NCI-H82 treated with DMSO at 0.1 percent for 48 hours (cell line): ENCODE results near the gene PLEKHH3.

ENCODE experiments used
- DNase-seq: peaks from one replicate; lab custom pipeline; 2025; ENCODE audit not compliant: unreplicated experiment; lab: John Stamatoyannopoulos, UW

The PLEKHH3 gene

DNA sequence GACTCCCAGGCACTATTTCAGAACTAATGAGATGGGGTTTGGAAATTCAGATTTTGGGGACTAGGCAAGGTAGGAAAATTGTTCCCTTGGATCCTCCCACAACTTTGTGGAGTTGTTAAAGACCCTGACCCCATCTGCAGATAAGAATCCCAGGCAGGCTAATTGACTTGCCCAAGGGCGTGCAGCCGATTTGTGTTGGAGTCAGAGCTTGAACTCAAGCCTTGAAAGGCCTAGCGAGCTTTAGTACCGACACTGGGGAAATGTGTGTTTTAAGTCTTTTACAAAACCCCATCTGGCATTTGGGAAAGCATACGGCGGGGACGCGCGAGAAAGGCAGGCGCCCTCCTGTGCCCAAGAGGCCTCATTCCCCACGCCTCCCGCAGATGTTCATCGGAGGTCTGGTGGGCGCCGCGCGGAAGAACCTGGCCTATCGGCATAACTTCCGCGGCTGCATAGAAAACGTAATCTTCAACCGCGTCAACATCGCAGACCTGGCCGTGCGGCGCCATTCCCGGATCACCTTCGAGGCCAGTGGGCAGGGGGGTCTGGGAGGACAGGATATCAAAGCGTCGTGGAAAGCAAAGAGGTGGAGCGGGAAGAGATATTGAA lies 9.8 kb upstream of the PLEKHH3 start:
- no peak for DNase-seq

DNA sequence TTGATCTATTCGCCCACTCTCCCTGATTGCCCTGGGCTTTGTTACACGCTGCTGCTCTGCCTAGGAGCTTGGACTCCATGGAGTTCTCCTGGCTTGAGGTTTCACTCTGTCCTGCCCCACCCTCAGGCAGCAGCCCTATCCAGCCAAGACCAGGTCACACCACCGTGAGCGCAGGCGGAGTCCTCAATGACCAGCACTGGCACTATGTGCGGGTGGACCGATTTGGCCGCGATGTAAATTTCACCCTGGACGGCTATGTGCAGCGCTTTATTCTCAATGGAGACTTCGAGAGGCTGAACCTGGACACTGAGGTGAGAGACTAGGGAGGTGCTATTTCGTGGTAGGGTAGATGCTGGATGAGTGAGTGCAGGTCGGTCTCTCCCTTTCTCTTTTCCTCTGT lies 9.0 kb upstream of the PLEKHH3 start:
- DNase-seq: no peak

DNA sequence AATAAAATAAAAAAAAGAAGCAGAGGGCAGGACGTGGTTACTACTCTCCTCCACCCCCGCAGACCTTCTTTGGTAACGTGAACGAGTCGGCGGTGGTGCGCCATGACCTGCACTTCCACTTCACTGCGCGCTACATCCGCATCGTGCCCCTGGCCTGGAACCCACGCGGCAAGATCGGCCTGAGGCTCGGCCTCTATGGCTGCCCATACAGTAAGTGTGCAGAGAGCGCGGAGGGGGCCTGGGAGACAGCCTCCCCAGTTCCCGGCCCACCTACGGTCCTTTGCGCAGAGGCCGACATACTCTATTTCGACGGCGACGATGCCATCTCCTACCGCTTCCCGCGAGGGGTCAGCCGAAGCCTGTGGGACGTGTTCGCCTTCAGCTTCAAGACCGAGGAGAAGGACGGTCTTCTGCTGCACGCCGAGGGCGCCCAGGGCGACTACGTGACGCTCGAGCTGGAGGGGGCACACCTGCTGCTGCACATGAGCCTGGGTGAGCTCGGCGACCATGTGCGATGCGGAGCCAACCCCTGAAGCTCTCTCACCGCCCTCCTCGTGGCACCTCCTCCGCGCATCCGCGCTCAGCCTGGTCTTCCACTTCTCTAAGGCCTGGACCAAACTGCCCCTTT lies 8.2 kb upstream of the PLEKHH3 start:
- no peak for DNase-seq

- no peak for DNase-seq
Observed at GRCh38 chr17:42683407-42684034, 6.7 kb upstream of the PLEKHH3 start.

DNA sequence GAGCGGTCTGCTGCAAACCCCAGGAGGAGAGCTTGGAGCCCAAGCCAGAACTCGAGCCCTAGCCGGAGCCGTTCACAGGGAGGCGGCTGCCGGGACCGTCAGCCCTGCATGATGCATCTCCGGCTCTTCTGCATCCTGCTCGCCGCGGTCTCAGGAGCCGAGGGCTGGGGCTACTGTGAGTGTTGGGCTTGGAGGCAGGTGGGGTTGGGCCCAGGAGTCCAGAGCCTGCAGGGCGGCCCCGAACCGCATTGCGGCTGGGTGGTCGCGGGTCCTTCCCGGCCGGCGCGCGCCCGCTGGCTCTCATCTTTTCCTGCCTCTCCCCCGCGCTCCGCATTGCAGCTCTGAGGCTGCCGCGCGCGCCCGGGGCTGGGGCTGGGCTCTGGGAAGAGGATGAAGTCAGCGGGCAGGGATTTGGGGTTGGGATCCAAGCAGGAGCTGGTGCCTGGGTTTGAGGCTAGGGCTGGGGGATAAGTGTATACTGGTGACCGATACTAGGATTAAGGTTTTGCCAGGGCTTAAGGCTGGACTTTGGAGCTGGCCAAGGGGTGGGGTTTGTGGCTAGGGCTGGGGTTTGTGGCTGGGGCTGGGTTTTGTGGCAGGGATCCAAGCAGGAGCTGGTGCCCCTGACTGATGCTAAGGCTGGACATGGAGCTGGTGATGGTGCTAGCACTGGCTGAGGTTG lies 6.1 kb upstream of the PLEKHH3 start:
- no peak for DNase-seq

- peak; percentile 40 for DNase-seq
Observed at GRCh38 chr17:42681976-42682721, 5.4 kb upstream of the PLEKHH3 start, which contains the start of gene CNTNAP1. CNTNAP1 (plus strand) TSS chr17:42682531; CDS start chr17:42682830, 299 bp downstream.

DNA sequence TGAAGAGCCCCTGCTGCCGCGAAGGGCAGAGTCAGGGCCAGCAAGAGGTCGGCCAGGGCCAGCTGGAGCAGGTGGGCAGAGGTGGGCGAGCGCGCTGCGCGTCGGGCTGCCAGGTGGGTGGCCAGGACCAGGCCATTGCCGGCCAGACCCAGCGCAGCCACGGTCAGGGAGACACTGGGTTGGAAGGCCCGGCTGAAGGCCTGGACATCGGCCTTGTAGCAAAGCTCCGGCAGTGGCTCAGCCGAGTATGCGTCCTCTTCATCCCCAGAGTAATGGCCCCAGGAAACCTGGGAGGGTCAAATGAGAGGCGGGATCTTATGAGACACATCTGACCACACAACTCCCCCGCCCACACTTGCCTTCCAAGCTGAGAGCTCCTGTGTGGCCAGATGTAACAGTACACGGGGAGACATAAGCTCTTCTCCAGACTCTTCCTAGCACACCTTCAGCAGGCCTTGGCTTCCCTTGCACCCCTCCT lies 3.6 kb upstream of the PLEKHH3 start:
- DNase-seq: no peak

GRCh38 chr17:42679492-42680330 lies 2.9 kb upstream of the PLEKHH3 start:
- peak; percentile 62 for DNase-seq

DNA sequence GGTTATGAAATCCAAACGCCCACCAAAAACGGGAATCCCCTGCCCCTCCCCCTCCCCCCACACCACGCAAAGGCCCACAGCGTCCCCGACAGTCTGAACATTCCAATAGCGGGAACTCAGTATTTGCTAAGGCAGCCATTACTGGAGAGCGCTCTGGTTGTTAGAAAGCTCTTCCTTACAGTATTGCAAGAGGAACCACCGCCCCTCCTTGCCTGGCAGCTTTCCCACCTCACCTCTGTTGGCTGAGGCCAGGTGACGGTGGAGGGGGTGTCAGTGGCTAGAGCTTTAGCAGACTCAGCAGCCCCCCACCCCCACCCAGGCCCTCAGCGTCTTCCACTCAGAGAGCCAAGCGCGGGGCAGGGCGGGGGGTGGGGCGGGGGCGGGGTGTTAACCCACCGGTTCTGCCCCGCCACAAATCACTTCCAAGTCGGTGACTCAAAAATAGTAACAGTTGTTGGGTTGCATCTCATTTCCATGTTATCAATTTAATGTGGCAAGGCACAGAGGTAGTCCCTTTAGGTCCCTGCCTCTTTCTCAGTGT lies 2.2 kb upstream of the PLEKHH3 start:
- peak; percentile 34 for DNase-seq

- peak; percentile 81 for DNase-seq
Observed at GRCh38 chr17:42677921-42678781, 1.4 kb upstream of the PLEKHH3 start.

DNA sequence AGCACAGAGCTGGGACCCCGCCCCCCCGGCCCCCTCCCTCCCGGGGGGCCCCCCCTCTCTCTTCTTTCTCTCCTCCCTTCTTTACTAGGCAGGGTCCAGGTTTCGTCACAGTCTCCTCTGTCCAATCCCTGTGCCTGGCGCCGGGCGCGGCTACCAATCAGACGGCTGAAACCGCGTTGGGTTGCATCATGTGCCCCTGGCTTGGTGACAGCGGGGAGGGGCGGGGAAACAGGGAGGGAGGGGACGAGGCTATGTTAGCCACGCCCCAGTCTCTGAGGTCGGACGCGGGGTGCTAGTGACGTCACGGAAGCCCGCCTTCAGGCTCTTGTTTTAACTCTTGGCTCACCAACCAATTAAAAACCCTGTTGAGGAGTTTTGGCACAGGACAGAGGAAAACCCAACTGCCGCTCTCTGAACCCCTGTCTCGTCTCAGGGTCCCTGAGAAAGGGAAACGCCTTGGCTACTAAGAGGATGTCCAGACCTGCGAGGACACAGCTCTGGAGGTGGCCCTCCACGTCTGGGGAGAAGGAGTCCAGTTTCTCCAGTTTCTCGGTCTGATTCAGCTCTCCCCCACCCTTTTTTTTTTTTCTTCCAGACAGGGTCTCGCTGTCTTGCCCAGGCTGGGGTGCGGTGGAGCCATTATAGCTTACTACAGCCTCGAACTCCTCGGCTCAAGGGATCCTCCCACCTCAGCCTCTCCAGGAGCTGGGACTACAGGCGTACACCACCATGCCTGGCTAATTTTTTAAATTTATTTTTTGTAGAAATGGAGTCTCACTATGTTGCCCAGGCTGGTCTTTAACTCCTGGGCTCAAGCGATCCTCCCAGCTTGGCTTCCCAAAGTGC lies 441 bp upstream of the PLEKHH3 start:
- peak; percentile 99 for DNase-seq

GRCh38 chr17:42675965-42676423 lies 800 bp downstream of the PLEKHH3 start:
- DNase-seq: no peak

DNA sequence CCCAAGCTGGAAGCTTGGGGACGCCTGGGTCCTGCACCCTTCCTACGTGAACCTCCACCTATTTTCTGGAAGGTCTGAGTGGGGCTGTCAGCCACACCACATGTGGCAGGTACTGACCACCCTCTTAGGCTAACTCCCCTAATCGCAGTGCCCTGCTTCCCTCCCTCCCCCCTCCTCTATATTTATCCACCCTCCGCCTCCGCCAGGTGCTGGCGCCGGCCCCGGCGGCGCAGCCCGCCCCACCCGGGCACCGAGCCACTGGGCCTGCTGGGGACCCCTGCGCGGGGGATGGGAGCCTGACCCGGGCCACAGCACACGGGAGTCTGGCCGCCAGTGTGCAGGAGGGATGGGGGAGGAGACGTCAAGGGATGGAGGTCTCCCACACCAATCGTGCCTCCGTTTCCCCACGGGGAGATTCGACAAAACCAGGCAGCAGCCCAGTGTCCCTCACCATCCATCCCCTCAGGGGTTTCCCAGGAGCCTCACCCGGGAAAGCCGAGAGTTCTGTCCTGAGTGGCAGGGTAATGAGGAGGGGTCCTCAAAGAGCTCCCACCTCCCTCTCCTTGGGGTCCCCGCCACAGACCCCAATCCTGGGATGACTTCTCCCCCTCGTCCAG lies 1.3 kb downstream of the PLEKHH3 start:
- no peak for DNase-seq

GRCh38 chr17:42674755-42675347 lies 1.9 kb downstream of the PLEKHH3 start:
- no peak for DNase-seq

DNA sequence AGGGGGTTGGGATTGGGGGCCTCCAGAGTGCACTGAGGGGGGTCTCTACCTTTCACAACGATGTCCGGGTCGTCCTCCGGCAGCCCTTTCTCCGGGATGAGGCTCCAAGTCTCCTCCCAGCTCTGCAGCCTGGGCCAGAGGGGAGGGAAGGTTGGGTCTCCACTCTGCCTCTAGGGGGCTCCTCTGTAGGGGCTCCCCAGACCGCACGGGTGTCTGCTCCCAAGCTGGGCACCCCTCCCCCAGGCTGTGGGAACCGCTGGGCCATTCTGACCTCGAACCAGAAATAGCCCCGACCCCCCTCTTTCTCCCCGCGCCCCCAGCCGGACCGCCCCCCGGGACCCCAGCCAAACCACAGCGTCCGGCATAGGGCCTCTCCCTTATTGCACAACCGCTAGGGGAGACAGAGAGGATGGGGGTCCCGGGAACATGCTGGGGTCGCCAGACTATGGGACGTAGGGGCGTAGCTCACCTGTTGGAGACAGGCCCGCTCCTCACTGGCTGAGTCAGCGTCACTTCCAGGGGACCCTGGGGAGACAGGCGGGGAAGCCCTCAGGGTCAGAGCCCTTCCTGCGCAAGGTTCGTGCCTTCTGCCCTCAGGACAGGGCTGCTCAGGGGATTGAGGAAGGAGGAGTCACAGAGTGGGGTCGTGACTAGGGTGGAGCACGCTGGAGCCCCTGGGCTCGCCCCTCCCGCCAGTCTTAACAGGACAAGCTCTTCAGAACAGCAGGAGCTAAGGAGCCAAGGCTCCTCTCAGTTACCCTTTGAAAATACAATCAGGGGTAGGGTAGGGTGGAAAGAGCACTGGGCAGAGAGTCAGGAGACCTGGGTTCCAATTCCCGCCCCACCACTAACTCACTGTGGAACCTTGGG lies 2.7 kb downstream of the PLEKHH3 start:
- no peak for DNase-seq

GRCh38 chr17:42673266-42673884 lies 3.4 kb downstream of the PLEKHH3 start:
- DNase-seq: no peak
